ENCODE data around the gene SMCO2.
"Not testable (repeated sequence)": the region's sequence is repeated elsewhere in the genome, so short reads cannot be mapped to it uniquely, and the experiment has no call there.

The SMCO2 gene

GRCh38 chr12:27542628-27543027, 96.1 kb downstream of the SMCO2 start:
- DNase-seq (ENCODE audit: insufficient read length, low spot score) (no peak), FAIRE-seq (no peak)
- no peak for TF ChIP-seq TAF1 (IDR thresholded peaks at IDR 0.05; ENCODE audit: low read depth, low read length)
- no peak for TF ChIP-seq SPI1 (IDR thresholded peaks at IDR 0.05; ENCODE audit: low read depth, low read length)
- no peak for TF ChIP-seq PAX5 (IDR thresholded peaks at IDR 0.05; ENCODE audit: insufficient read depth, low read length, severe bottlenecking)
- TF ChIP-seq POU2F2 (IDR thresholded peaks at IDR 0.05; ENCODE audit: low read depth, low read length), result no peak
- TF ChIP-seq POLR2AphosphoS5 (IDR thresholded peaks at IDR 0.05; ENCODE audit: low read depth, low read length), result no peak
- TF ChIP-seq POLR2A (IDR thresholded peaks at IDR 0.05; ENCODE audit: low read depth, low read length), result no peak

GRCh38 chr12:27544858-27545257, 98.3 kb downstream of the SMCO2 start:
- not testable (repeated sequence) for FAIRE-seq; DNase-seq (ENCODE audit: insufficient read length, low spot score)

GRCh38 chr12:27545665-27546064, 99.1 kb downstream of the SMCO2 start:
- FAIRE-seq, result no peak
- TF ChIP-seq POU2F2 (IDR thresholded peaks at IDR 0.05; ENCODE audit: low read depth, low read length), result no peak
- TF ChIP-seq POLR2A (IDR thresholded peaks at IDR 0.05; ENCODE audit: low read depth, low read length), result no peak
- no peak for TF ChIP-seq SPI1 (IDR thresholded peaks at IDR 0.05; ENCODE audit: low read depth, low read length)
- TF ChIP-seq PAX5 (IDR thresholded peaks at IDR 0.05; ENCODE audit: insufficient read depth, low read length, severe bottlenecking), result no peak
- TF ChIP-seq POLR2AphosphoS5 (IDR thresholded peaks at IDR 0.05; ENCODE audit: low read depth, low read length), result no peak
- no peak for TF ChIP-seq TAF1 (IDR thresholded peaks at IDR 0.05; ENCODE audit: low read depth, low read length)

GRCh38 chr12:27547592-27547991, 101.1 kb downstream of the SMCO2 start:
- no peak for TF ChIP-seq PAX5 (IDR thresholded peaks at IDR 0.05; ENCODE audit: insufficient read depth, low read length, severe bottlenecking)
- TF ChIP-seq SPI1 (IDR thresholded peaks at IDR 0.05; ENCODE audit: low read depth, low read length), result no peak
- TF ChIP-seq POLR2A (IDR thresholded peaks at IDR 0.05; ENCODE audit: low read depth, low read length), result no peak
- no peak for TF ChIP-seq POLR2AphosphoS5 (IDR thresholded peaks at IDR 0.05; ENCODE audit: low read depth, low read length)
- TF ChIP-seq POU2F2 (IDR thresholded peaks at IDR 0.05; ENCODE audit: low read depth, low read length), result no peak
- no peak for TF ChIP-seq TAF1 (IDR thresholded peaks at IDR 0.05; ENCODE audit: low read depth, low read length)
- DNase-seq (ENCODE audit: insufficient read length, low spot score) (no peak), FAIRE-seq (no peak)

More at GRCh38 chr12:27545665-27546064, 99.1 kb downstream of the SMCO2 start:
- DNase-seq (ENCODE audit: insufficient read length, low spot score), result no peak

DNA sequence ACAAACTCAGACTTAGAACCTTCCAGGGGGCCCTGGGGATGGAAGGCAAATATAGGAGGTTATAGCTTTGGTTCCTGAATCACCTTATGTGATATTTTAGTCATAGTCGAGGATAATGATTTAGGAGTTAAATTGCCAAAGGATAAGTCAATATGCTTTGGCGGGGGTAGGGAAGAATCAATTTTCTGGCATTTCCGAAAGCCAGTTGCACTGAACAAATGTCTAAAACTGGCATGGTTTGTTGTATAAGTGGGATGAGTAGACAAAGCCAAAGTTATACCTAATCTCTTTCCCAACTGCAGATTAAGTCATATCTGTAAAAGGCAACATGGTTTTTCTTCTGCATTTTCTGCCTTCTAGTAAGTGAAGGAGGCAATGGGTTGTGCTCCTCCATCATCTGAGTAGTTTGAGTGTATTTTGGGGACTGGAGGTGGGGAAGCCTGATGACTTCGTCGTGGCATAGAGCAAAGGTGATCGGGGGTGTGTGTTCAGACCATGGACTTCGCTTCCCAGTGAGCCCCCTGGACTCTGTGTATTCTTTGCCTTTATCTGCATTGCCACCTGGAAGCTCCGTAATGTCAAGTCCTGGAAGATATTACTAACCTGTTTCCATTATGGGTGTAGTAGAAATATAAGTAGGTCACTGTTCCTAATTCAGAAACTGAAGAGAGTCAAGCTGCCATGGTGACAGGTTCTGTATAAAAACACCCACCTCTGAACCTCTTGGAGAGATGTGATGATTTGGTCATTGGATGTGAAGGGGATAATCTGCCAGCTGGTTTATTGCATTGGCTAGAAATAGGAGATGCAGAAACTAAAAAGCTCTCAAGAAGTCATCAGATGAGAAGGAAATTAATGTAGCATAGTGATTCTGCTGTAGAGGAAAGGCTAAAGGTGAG, 102.0 kb downstream of the SMCO2 start:
- TF ChIP-seq PAX5 (IDR thresholded peaks at IDR 0.05; ENCODE audit: insufficient read depth, low read length, severe bottlenecking) (no peak), POU2F2 (IDR thresholded peaks at IDR 0.05; ENCODE audit: low read depth, low read length) (no peak), POLR2A (IDR thresholded peaks at IDR 0.05; ENCODE audit: low read depth, low read length) (no peak), SPI1 (IDR thresholded peaks at IDR 0.05; ENCODE audit: low read depth, low read length) (no peak), POLR2AphosphoS5 (IDR thresholded peaks at IDR 0.05; ENCODE audit: low read depth, low read length) (no peak), TAF1 (IDR thresholded peaks at IDR 0.05; ENCODE audit: low read depth, low read length) (no peak)
- no peak for FAIRE-seq

DNA sequence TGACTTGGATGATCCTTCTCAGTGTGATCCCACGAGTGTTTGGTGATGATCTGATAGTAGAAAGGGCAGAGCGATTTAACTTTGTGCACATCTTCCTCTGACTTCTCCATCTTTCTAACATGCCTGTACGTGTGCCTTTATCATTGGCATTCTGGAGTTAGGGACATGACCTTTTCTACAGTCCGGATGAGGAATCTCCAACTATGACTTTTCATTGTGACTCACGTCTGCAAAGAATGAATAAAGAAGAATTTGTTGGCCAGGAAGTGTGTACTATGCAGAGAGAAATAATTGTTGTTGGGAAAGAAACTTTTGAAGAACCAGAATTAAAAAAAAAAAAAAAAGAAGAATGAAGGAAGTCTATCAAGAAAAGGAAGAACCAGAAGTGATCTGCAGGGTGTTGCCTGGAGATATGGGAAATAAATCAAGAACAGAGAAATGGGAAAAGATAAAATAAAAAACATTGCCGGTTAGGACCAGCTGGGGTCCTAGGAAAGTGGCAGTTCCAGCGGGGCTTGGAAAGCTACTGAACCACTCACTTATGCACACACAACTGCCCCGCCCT, 102.8 kb downstream of the SMCO2 start:
- TF ChIP-seq POLR2AphosphoS5 (IDR thresholded peaks at IDR 0.05; ENCODE audit: low read depth, low read length) (no peak), PAX5 (IDR thresholded peaks at IDR 0.05; ENCODE audit: insufficient read depth, low read length, severe bottlenecking) (no peak), POLR2A (IDR thresholded peaks at IDR 0.05; ENCODE audit: low read depth, low read length) (no peak), TAF1 (IDR thresholded peaks at IDR 0.05; ENCODE audit: low read depth, low read length) (no peak), POU2F2 (IDR thresholded peaks at IDR 0.05; ENCODE audit: low read depth, low read length) (no peak), SPI1 (IDR thresholded peaks at IDR 0.05; ENCODE audit: low read depth, low read length) (no peak)
- no peak for FAIRE-seq
- DNase-seq (ENCODE audit: insufficient read length, low spot score), result no peak

More for the DNA sequence above, 102.0 kb downstream of the SMCO2 start:
- DNase-seq (ENCODE audit: insufficient read length, low spot score), result no peak

- DNase-seq (ENCODE audit: insufficient read length, low spot score) (no peak), FAIRE-seq (no peak)
- no peak for TF ChIP-seq POLR2A (IDR thresholded peaks at IDR 0.05; ENCODE audit: low read depth, low read length)
- no peak for TF ChIP-seq PAX5 (IDR thresholded peaks at IDR 0.05; ENCODE audit: insufficient read depth, low read length, severe bottlenecking)
- no peak for TF ChIP-seq POU2F2 (IDR thresholded peaks at IDR 0.05; ENCODE audit: low read depth, low read length)
- TF ChIP-seq TAF1 (IDR thresholded peaks at IDR 0.05; ENCODE audit: low read depth, low read length), result no peak
- no peak for TF ChIP-seq POLR2AphosphoS5 (IDR thresholded peaks at IDR 0.05; ENCODE audit: low read depth, low read length)
- no peak for TF ChIP-seq SPI1 (IDR thresholded peaks at IDR 0.05; ENCODE audit: low read depth, low read length)
Measured at GRCh38 chr12:27549801-27550652, 103.5 kb downstream of the SMCO2 start.

- no peak for FAIRE-seq
- TF ChIP-seq POU2F2 (IDR thresholded peaks at IDR 0.05; ENCODE audit: low read depth, low read length) (no peak), POLR2AphosphoS5 (IDR thresholded peaks at IDR 0.05; ENCODE audit: low read depth, low read length) (no peak), PAX5 (IDR thresholded peaks at IDR 0.05; ENCODE audit: insufficient read depth, low read length, severe bottlenecking) (no peak), POLR2A (IDR thresholded peaks at IDR 0.05; ENCODE audit: low read depth, low read length) (no peak), SPI1 (IDR thresholded peaks at IDR 0.05; ENCODE audit: low read depth, low read length) (no peak), TAF1 (IDR thresholded peaks at IDR 0.05; ENCODE audit: low read depth, low read length) (no peak)
Measured at GRCh38 chr12:27550653-27550975, 104.1 kb downstream of the SMCO2 start.

More at GRCh38 chr12:27550653-27550975, 104.1 kb downstream of the SMCO2 start:
- DNase-seq (ENCODE audit: insufficient read length, low spot score), result no peak

Measured in GM12891 (cell line).